Endodermal cell (in vitro differentiated cells): ENCODE results near the gene ARNT2. TPM values are rescaled to one million over a fixed set of nuclear protein-coding genes. Genes with fewer than 3 reads are reported as not detected.

Experiments
- DNase-seq: peaks from one replicate; pipeline ENCODE4 v3.0.0-alpha.2; 2017
- H3K27ac ChIP-seq: 2 replicates; pipeline ENCODE4 v1.5.1; 2013; ENCODE audit warnings: mild to moderate bottlenecking, low read depth, low read length, moderate library complexity
- H3K27me3 ChIP-seq: 2 replicates; pipeline ENCODE4 v1.6.1; 2013; ENCODE audit warnings: mild to moderate bottlenecking, low read length, moderate library complexity; ENCODE audit not compliant: insufficient read depth, control insufficient read depth, poor library complexity, severe bottlenecking
- H3K36me3 ChIP-seq: 2 replicates; pipeline ENCODE4 v1.7.0; 2013; ENCODE audit warnings: mild to moderate bottlenecking, low read length, moderate library complexity; ENCODE audit not compliant: control insufficient read depth, insufficient read depth
- H3K4me1 ChIP-seq: one replicate; pipeline ENCODE4 v1.7.0; 2013; ENCODE audit warnings: low read length; ENCODE audit not compliant: control insufficient read depth, insufficient read depth
- H3K4me3 ChIP-seq: 2 replicates; pipeline ENCODE4 v1.5.1; 2013; ENCODE audit warnings: mild to moderate bottlenecking, low read length, moderate library complexity
- H3K9ac ChIP-seq: 2 replicates; pipeline ENCODE4 v1.6.1; 2013; ENCODE audit warnings: mild to moderate bottlenecking, low read length, moderate library complexity; ENCODE audit not compliant: poor library complexity, severe bottlenecking; ENCODE audit errors: extremely low read depth
- H3K9me3 ChIP-seq: 2 replicates; pipeline ENCODE4 v1.6.1; 2013; ENCODE audit warnings: mild to moderate bottlenecking, low read length, moderate library complexity; ENCODE audit not compliant: control insufficient read depth
- H3K27ac Mint-ChIP-seq: 2 replicates; pipeline ENCODE4 v1.8.0; 2020; ENCODE audit warnings: mixed read lengths
- H3K27me3 Mint-ChIP-seq: 2 replicates; pipeline ENCODE4 v1.8.0; 2021; ENCODE audit warnings: mild to moderate bottlenecking, mixed read lengths; ENCODE audit not compliant: insufficient read depth
- H3K36me3 Mint-ChIP-seq: 2 replicates; pipeline ENCODE4 v1.8.0; 2020; ENCODE audit warnings: low read depth, mixed read lengths
- H3K4me1 Mint-ChIP-seq: 2 replicates; pipeline ENCODE4 v1.8.0; 2020; ENCODE audit warnings: mixed read lengths
- H3K4me3 Mint-ChIP-seq: 2 replicates; pipeline ENCODE4 v1.8.0; 2020; ENCODE audit warnings: mild to moderate bottlenecking, moderate library complexity, mixed read lengths
- H3K9me3 Mint-ChIP-seq: 2 replicates; pipeline ENCODE4 v1.8.0; 2020; ENCODE audit warnings: mild to moderate bottlenecking, mixed read lengths
- CTCF ChIP-seq: fragments of 200-600 bp; sonication (generic); conservative IDR thresholded peaks from 2 replicates; pipeline ENCODE4 v1.5.0; 2021; ENCODE audit warnings: antibody characterized with exemption, mild to moderate bottlenecking
- WGBS, 2 experiments: methylation state at CpG; one replicate each; pipeline versions ENCODE4 v1.1.5 to v1.1.7; 2013; ENCODE audit warnings: missing lambda C conversion rate in 2 of 2, mixed read lengths in 1 of 2; ENCODE audit not compliant: insufficient coverage in 1 of 2, insufficient read length in 1 of 2; 5-methylcytosine and 5-hydroxymethylcytosine counted together
- total RNA-seq, 2 donors: library from RNA; stranded (reverse); fragmentation: NEBNext Ultra II Directional in 1 of 2; extraction: Animal tissue kit (Norgen Biotek cat#: 25700) in 1 of 2; gene quantifications; 2 replicates in 1 of 2; 3 replicates in 1 of 2; pipeline ENCODE4 v1.2.1, GENCODE V29; 2021

Gene ARNT2
- total RNA-seq, 2 donors from 2014 or later, result 8.0 to 15.9 TPM

GRCh38 chr15:80399508-80399907 lies 4.7 kb upstream of the ARNT2 start:
- Mint-ChIP-seq H3K9me3 (no peaks in the 10 kb centered on the region), H3K27me3 (peaks cover 30% of the 10 kb centered on the region), H3K36me3 (no peaks in the 10 kb centered on the region), H3K4me1 (peaks cover 13% of the 10 kb centered on the region), H3K4me3 (no peak overlapping the region), H3K27ac (no peak overlapping the region)
- no peak overlapping the region for H3K27ac ChIP-seq
- no peak for DNase-seq
- no peaks in the 10 kb centered on the region for H3K9me3 ChIP-seq
- no peak for TF ChIP-seq CTCF
- H3K36me3 ChIP-seq, result no peaks in the 10 kb centered on the region
- 91% methylated on average over 3 of the region's 3 CpGs; no CpG with 5 or more reads in 1 of the 2 experiments for WGBS, 2 experiments
- no peak overlapping the region for H3K4me3 ChIP-seq
- H3K9ac ChIP-seq, result no peak overlapping the region
- no peaks in the 10 kb centered on the region for H3K4me1 ChIP-seq
- H3K27me3 ChIP-seq, result peaks cover 18% of the 10 kb centered on the region

- 89 to 90% methylated on average over 4 to 5 of the region's 5 CpGs for WGBS, 2 experiments
- Mint-ChIP-seq H3K4me3 (no peak overlapping the region), H3K9me3 (no peaks in the 10 kb centered on the region)
These were observed 2.7 kb upstream of the ARNT2 start for GRCh38 chr15:80401456-80401855.

GRCh38 chr15:80402339-80402738 lies 1.8 kb upstream of the ARNT2 start:
- H3K4me1 ChIP-seq, result no peaks in the 10 kb centered on the region
- Mint-ChIP-seq H3K4me3 (no peak overlapping the region), H3K36me3 (no peaks in the 10 kb centered on the region), H3K27me3 (peaks cover 55% of the 10 kb centered on the region), H3K4me1 (peaks cover 10% of the 10 kb centered on the region), H3K27ac (no peak overlapping the region), H3K9me3 (no peaks in the 10 kb centered on the region)
- H3K9me3 ChIP-seq, result no peaks in the 10 kb centered on the region
- no peaks in the 10 kb centered on the region for H3K36me3 ChIP-seq
- no peak for DNase-seq
- no peak overlapping the region for H3K9ac ChIP-seq
- H3K27me3 ChIP-seq, result peaks cover 33% of the 10 kb centered on the region
- no peak for TF ChIP-seq CTCF
- H3K4me3 ChIP-seq, result no peak overlapping the region
- 82 to 90% methylated on average over 1 to 3 of the region's 3 CpGs for WGBS, 2 experiments
- no peak overlapping the region for H3K27ac ChIP-seq

More at GRCh38 chr15:80401456-80401855, 2.7 kb upstream of the ARNT2 start:
- H3K9ac ChIP-seq, result no peak overlapping the region
- Mint-ChIP-seq H3K4me1 (peaks cover 10% of the 10 kb centered on the region), H3K27ac (no peak overlapping the region), H3K27me3 (peaks cover 48% of the 10 kb centered on the region), H3K36me3 (no peaks in the 10 kb centered on the region)
- no peak for TF ChIP-seq CTCF
- DNase-seq, result no peak
- H3K4me1 ChIP-seq, result no peaks in the 10 kb centered on the region
- H3K4me3 ChIP-seq, result no peak overlapping the region
- H3K27me3 ChIP-seq, result peaks cover 33% of the 10 kb centered on the region
- H3K9me3 ChIP-seq, result no peaks in the 10 kb centered on the region
- H3K27ac ChIP-seq, result no peak overlapping the region
- H3K36me3 ChIP-seq, result no peaks in the 10 kb centered on the region
